Thyroid gland (tissue), 4 donors: ENCODE results near the gene SERPINA12.

ENCODE experiments used
- POLR2A ChIP-seq, 2 donors: fragments of 450-650 bp; IDR thresholded peaks; one replicate each; pipeline ENCODE4 v1.6.1; 2017; ENCODE audit warnings: antibody characterized with exemption in 2 of 2, mild to moderate bottlenecking in 2 of 2, moderate library complexity in 1 of 2
- TF ChIP-seq, protein P1 (sequence below), 6 experiments: fragments of 200-600 bp in 3 of 6; fragments of 450-650 bp in 3 of 6; sonication (generic) in 3 of 6; IDR thresholded peaks; one replicate each; pipeline ENCODE4 v1.5.1; 2016 to 2019; ENCODE audit warnings: antibody characterized with exemption in 6 of 6, mild to moderate bottlenecking in 2 of 6, inconsistent platforms in 1 of 6, moderate library complexity in 1 of 6

DNA sequence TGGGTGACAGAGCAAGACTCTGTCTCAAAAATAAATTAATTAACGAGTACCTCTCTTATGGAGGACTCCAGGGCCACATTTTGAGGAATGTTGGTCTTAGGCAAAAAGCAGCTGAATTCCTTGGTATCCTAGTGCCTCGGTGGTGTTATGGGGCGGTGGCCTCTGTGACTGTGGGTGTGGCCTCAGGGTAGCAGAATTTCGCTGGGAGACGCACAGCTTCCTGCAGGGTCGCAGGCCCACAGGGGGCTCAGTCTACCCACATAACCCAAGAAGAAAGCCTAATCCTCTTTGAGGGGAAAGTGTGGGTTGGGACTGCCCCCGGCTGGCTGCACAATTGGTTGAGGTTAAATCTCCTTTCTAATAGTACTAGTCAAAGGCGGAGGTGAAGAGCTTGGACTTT lies 40.8 kb upstream of the SERPINA12 start:
- TF ChIP-seq, protein P1, sequence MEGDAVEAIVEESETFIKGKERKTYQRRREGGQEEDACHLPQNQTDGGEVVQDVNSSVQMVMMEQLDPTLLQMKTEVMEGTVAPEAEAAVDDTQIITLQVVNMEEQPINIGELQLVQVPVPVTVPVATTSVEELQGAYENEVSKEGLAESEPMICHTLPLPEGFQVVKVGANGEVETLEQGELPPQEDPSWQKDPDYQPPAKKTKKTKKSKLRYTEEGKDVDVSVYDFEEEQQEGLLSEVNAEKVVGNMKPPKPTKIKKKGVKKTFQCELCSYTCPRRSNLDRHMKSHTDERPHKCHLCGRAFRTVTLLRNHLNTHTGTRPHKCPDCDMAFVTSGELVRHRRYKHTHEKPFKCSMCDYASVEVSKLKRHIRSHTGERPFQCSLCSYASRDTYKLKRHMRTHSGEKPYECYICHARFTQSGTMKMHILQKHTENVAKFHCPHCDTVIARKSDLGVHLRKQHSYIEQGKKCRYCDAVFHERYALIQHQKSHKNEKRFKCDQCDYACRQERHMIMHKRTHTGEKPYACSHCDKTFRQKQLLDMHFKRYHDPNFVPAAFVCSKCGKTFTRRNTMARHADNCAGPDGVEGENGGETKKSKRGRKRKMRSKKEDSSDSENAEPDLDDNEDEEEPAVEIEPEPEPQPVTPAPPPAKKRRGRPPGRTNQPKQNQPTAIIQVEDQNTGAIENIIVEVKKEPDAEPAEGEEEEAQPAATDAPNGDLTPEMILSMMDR (IDR thresholded peaks at IDR 0.05), result no peak
- no peak for TF ChIP-seq POLR2A (IDR thresholded peaks at IDR 0.05)
